Measurements from ENCODE around the gene CAMLG. TPM values are rescaled to one million over a fixed set of nuclear protein-coding genes. Genes with fewer than 3 reads are reported as not detected.
A peak's percentile ranks its signal among the peaks of the same experiment; 100 is the strongest.
"Not testable (repeated sequence)": the region's sequence is repeated elsewhere in the genome, so short reads cannot be mapped to it uniquely, and the experiment has no call there.

The CAMLG gene
- total RNA-seq, result 19.8 TPM

GRCh38 chr5:134738133-134738962 lies at the start of gene CAMLG:
Gene CAMLG, plus strand, starts transcription at chr5:134738548. Its CDS starts 73 bp downstream, at chr5:134738621.
- peak; percentile 98 for DNase-seq (ENCODE audit: low spot score)

- DNase-seq (ENCODE audit: low spot score), result not testable (repeated sequence)
These were observed 48.2 kb upstream of the CAMLG start for GRCh38 chr5:134690144-134690543.

GRCh38 chr5:134692722-134693121 lies 45.6 kb upstream of the CAMLG start:
- DNase-seq (ENCODE audit: low spot score), result no peak

DNA sequence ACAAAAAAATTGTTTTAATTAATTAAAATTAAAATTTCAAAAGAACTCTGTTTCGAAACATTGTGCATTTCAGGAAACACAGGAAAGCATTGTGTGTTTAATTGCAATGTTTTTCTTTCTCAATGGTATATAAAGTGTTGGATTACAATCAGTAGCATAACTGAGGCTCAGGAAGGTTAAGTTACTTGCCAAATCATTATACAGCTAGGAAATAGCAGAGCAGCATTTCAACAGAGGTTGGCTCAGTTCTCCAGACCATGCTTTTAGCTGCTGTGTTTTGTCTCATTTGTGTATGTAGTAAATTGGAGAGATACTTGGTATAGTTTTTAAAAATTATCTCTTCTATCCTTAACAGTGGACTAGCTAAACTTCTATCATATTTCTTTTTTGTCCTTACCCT lies 30.0 kb upstream of the CAMLG start:
- no peak for DNase-seq (ENCODE audit: low spot score)

DNA sequence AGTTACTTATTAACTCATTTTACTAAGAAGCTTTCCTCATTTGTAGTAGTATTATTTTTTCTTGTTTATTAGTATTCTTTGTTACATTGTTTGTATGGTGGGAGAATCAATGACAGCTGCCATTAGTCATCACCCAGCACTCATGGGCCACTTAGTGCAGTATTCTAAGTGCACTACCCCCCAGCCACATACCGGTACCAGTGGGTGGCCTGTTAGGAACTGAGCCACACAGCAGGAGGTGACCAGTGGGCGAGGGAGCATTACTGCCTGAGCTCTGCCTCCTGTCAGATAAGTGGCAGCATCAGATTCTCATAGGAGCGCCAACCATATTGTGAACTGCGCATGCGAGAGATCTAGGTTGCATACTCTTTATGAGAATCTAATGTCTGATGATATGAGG lies 24.2 kb upstream of the CAMLG start:
- no peak for DNase-seq (ENCODE audit: low spot score)

DNA sequence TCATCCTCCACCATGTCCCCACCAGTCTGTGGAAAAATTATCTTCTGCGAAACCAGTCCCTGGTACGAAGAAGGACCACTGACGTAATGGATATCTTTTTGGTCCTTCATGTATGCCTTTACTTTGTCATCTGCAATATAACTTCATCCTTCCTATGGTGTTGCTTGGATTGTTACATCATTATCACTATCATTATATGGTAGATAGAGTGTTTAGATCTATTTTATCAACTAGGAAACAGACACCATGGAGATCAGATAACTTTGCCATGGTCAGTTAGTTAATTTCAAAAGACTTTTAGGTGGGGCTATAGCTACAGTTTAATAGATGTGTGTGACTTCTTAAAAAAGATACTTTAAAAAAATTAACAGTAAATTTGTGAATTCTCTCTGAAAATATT lies 23.8 kb upstream of the CAMLG start:
- DNase-seq (ENCODE audit: low spot score), result no peak

- DNase-seq (ENCODE audit: low spot score), result not testable (repeated sequence)
These were observed 22.9 kb upstream of the CAMLG start for GRCh38 chr5:134715466-134715865.

- DNase-seq (ENCODE audit: low spot score), result no peak
These were observed 13.5 kb upstream of the CAMLG start for GRCh38 chr5:134724872-134725271.

DNA sequence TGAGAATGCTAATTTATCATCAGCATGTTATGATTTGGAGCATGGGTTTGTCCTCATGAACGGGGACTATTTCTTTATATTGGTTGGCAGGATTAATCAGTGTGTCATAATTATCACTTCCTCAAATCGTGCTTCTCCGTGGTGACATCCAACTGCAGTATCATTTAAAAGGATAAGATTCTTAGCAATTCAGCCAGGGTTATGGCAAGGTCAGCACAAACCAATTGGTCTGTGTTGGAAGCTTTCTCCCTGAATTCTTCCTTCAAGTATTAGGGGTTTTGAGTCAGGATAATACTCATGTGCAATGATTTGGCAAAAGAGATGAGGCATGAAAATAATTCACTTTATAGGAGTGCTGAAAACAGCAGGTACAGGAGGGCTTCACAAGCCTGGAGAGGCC lies 5.5 kb upstream of the CAMLG start:
- DNase-seq (ENCODE audit: low spot score), result no peak

- no peak for DNase-seq (ENCODE audit: low spot score)
These were observed 3.1 kb upstream of the CAMLG start for GRCh38 chr5:134735243-134735642.

DNA sequence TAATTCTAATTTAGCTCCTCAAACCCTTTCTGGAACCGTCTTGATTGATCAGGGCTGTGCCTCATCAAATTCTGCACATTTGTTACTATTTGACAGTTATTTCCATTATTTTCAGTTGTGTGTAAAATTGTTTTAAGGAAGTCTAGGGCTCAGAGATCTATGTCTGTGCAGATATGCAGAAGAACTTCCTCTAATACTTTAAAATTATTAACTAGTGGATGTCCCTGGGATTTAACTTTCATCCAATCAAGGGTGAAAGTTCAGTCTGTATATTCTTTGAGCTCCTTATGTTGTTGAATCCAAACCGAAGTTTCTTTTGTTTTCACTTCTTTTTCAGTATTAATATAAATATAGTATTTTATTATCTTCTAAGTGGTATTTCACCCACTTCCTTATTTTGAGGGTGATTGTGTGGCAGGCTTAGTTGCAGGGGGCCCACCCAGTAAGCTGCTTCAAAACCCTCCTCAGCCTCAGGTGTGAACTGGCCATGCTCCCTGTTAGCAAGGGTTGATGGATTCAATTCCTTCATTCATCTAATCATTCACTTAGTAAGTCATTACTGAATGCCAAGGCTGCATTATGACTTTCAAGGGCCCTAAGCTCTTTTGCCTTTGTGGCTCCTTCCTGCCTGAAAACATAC lies 2.1 kb upstream of the CAMLG start:
- no peak for DNase-seq (ENCODE audit: low spot score)

GRCh38 chr5:134738963-134739661 lies 764 bp downstream of the CAMLG start:
- no peak for DNase-seq (ENCODE audit: low spot score)

GRCh38 chr5:134741052-134741451 lies 2.7 kb downstream of the CAMLG start:
- DNase-seq (ENCODE audit: low spot score), result no peak

GRCh38 chr5:134742134-134742533 lies 3.8 kb downstream of the CAMLG start:
- no peak for DNase-seq (ENCODE audit: low spot score)

- DNase-seq (ENCODE audit: low spot score), result no peak
These were observed 11.1 kb downstream of the CAMLG start for GRCh38 chr5:134749415-134749814.

GRCh38 chr5:134758176-134758503 lies 19.8 kb downstream of the CAMLG start:
- DNase-seq (ENCODE audit: low spot score), result no peak

GRCh38 chr5:134758504-134759341 lies 20.4 kb downstream of the CAMLG start, which contains the start of gene DDX46:
Gene DDX46, plus strand, starts transcription at chr5:134758779. Its CDS starts 160 bp downstream, at chr5:134758939.
- DNase-seq (ENCODE audit: low spot score), result peak; percentile 94

GRCh38 chr5:134767528-134768291 lies 29.4 kb downstream of the CAMLG start:
- not testable (repeated sequence) for DNase-seq (ENCODE audit: low spot score)

DNA sequence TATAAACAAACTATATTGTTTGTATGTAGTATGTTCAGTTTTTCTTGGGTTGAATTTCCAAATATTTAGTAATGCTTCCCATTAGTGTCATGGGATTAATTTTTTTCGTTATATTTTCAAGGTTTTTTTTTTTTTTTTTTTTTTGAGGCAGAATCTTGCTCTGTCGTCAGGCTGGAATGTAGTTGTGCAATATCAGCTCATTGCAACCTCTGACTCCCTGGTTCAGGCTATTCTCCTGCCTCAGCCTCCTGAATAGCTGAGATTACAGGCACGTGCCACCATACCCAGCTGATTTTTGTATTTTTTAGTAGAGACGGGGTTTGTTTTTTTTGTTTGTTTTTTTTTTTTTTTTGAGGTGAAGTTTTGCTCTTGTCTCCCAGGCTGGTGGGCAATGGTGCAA lies 30.9 kb downstream of the CAMLG start:
- no peak for DNase-seq (ENCODE audit: low spot score)

GRCh38 chr5:134772461-134773125 lies 34.2 kb downstream of the CAMLG start:
- DNase-seq (ENCODE audit: low spot score), result no peak
